ENCODE measurements around the gene GJB4. TPM values are rescaled to one million over a fixed set of nuclear protein-coding genes. Genes with fewer than 3 reads are reported as not detected.

GJB4 gene
- total RNA-seq, 2 experiments from 2014 or later = not detected

DNA sequence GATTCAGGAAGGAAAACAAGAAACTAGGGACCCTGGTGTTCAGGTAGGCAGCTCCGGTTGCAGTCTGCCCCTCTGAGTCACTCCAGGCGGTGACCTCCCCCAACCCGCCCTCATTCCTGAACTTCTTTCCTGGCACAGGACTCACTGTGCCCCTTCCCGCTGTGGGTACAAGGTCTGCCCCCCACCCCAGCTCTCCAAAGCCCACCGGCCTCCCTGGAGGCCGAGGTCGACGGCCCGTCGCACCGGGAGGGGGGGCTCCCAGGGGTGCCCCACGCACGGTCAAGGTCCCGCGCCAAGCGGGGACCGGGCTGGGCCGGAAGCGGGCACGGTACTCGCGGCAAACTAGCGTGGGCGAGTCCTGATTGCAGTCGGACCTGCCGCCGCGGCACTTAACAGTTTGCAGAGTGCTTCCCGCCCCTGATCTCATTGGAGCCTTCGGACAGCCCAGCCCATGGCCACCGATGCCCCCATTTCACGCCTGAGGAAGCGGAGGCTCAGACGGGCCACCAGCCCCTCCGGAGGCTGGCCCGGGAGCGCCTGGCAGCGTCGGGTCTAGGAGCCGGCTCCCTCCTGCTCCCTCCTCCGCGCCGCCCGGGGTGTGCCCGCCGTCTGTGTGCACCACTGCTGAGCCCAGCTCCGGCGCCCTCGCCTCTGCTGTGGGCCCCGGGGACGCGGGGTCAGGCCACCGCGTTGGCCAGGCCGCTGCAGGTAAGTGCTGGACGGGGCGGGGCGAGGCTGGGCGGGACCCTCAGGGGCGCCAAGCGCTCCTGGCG lies 21.7 kb downstream of the GJB4 start, which contains the start of gene GJB3:
TSS of gene GJB3 (plus strand) at position 144 of the 773 bp plus-strand sequence. CDS start 3,549 bp downstream, outside the sequence.
- H3K27ac Mint-ChIP-seq = no peak within 1 kb of the TSS
- H3K9me3 Mint-ChIP-seq (ENCODE audit: low read depth) = no peaks in the 10 kb centered on the region

DNA sequence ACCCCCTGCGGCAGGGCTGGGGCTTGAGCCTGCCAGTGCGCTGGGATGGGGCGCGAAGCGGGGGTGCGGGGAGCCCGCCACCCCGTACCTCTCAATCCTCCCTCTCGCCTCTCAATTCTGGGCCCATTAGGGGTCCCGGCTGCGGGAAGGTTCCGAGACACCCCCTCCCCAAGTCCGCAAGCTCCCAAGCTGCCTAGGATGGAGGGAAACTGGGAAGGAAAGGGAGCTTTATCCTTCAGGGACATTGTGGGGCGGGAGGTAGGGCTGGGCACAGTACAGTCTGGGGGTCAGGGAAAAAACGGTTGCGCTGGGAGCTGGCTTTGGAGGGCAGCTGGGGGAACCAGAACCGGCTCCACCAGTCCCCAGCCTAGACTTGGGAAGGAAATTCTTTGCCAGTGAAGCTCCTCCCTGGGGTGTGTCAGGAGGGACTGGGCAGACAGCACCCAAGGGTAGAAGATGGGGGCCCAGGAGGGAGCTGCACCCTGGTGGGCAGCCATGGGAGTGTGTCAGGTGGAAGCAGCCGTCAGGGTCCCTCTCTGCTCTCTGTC lies 22.4 kb downstream of the GJB4 start:
- POLR2A ChIA-PET = no interaction called here
- CTCF ChIA-PET = no interaction called here
- DNase-seq = no peak
- Mint-ChIP-seq H3K9me3 (ENCODE audit: low read depth) (no peaks in the 10 kb centered on the region), H3K4me3 (no peak overlapping the region), H3K27ac (no peak overlapping the region), H3K4me1 (peaks cover 6% of the 10 kb centered on the region), H3K36me3 (ENCODE audit: low read depth) (no peaks in the 10 kb centered on the region), H3K27me3 (peaks cover 30% of the 10 kb centered on the region)
- intact Hi-C loops (cut with DNase I, micrococcal nuclease) = no loop called here
- ATAC-seq = no peak

More for the DNA sequence above, 21.7 kb downstream of the GJB4 start, which contains the start of gene GJB3:
- DNase-seq (peak; percentile 34), ATAC-seq (peak; percentile 34)
- H3K36me3 Mint-ChIP-seq (ENCODE audit: low read depth) = no peaks in the 10 kb centered on the region
- H3K4me1 Mint-ChIP-seq = peaks cover 3% of the 10 kb centered on the region
- ChIA-PET CTCF (no interaction called here), POLR2A (no interaction called here)
- no peak within 1 kb of the TSS for H3K4me3 Mint-ChIP-seq
- H3K27me3 Mint-ChIP-seq = peaks cover 25% of the 10 kb centered on the region
- intact Hi-C loops (cut with DNase I, micrococcal nuclease) = no loop called here

DNA sequence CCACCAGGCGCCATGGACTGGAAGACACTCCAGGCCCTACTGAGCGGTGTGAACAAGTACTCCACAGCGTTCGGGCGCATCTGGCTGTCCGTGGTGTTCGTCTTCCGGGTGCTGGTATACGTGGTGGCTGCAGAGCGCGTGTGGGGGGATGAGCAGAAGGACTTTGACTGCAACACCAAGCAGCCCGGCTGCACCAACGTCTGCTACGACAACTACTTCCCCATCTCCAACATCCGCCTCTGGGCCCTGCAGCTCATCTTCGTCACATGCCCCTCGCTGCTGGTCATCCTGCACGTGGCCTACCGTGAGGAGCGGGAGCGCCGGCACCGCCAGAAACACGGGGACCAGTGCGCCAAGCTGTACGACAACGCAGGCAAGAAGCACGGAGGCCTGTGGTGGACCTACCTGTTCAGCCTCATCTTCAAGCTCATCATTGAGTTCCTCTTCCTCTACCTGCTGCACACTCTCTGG lies 25.2 kb downstream of the GJB4 start:
- Mint-ChIP-seq H3K9me3 (ENCODE audit: low read depth) (no peaks in the 10 kb centered on the region), H3K27ac (no peak overlapping the region), H3K4me1 (peaks cover 7% of the 10 kb centered on the region), H3K27me3 (peaks cover 27% of the 10 kb centered on the region), H3K36me3 (ENCODE audit: low read depth) (no peaks in the 10 kb centered on the region), H3K4me3 (no peak overlapping the region)
- POLR2A ChIA-PET = no interaction called here
- DNase-seq = no peak
- CTCF ChIA-PET = interaction anchor here (0.7 kb wide), 1 partner anchor 652 kb away, joined by 3 read pairs; no protein-coding TSS in a partner anchor
- no peak for ATAC-seq
- intact Hi-C loops (cut with DNase I, micrococcal nuclease) = no loop called here

DNA sequence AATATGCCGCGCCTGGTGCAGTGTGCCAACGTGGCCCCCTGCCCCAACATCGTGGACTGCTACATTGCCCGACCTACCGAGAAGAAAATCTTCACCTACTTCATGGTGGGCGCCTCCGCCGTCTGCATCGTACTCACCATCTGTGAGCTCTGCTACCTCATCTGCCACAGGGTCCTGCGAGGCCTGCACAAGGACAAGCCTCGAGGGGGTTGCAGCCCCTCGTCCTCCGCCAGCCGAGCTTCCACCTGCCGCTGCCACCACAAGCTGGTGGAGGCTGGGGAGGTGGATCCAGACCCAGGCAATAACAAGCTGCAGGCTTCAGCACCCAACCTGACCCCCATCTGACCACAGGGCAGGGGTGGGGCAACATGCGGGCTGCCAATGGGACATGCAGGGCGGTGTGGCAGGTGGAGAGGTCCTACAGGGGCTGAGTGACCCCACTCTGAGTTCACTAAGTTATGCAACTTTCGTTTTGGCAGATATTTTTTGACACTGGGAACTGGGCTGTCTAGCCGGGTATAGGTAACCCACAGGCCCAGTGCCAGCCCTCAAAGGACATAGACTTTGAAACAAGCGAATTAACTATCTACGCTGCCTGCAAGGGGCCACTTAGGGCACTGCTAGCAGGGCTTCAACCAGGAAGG lies 25.8 kb downstream of the GJB4 start:
- no peak for ATAC-seq
- no peak for DNase-seq
- intact Hi-C loops (cut with DNase I, micrococcal nuclease) = no loop called here
- ChIA-PET CTCF (interaction anchor here (0.7 kb wide), 1 partner anchor 653 kb away, joined by 3 read pairs; no protein-coding TSS in a partner anchor), POLR2A (no interaction called here)
- no peaks in the 10 kb centered on the region for H3K36me3 Mint-ChIP-seq (ENCODE audit: low read depth)
- H3K27ac Mint-ChIP-seq = no peak overlapping the region
- no peaks in the 10 kb centered on the region for H3K9me3 Mint-ChIP-seq (ENCODE audit: low read depth)
- H3K4me3 Mint-ChIP-seq = no peak overlapping the region
- peaks cover 25% of the 10 kb centered on the region for H3K27me3 Mint-ChIP-seq
- H3K4me1 Mint-ChIP-seq = peaks cover 11% of the 10 kb centered on the region

DNA sequence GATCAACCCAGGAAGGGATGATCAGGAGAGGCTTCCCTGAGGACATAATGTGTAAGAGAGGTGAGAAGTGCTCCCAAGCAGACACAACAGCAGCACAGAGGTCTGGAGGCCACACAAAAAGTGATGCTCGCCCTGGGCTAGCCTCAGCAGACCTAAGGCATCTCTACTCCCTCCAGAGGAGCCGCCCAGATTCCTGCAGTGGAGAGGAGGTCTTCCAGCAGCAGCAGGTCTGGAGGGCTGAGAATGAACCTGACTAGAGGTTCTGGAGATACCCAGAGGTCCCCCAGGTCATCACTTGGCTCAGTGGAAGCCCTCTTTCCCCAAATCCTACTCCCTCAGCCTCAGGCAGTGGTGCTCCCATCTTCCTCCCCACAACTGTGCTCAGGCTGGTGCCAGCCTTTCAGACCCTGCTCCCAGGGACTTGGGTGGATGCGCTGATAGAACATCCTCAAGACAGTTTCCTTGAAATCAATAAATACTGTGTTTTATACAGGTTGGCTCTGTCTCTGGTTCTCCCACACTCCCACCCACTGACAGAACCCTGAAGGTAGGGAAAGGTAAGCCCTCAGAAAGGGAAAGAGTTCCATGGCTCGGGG lies 26.4 kb downstream of the GJB4 start:
- intact Hi-C loops (cut with DNase I, micrococcal nuclease) = loop anchor here (1.0 kb wide), 3 partner anchors 66 to 512 kb away; no protein-coding TSS in a partner anchor
- ATAC-seq (no peak), DNase-seq (no peak)
- H3K27me3 Mint-ChIP-seq = peaks cover 27% of the 10 kb centered on the region
- ChIA-PET CTCF (interaction anchor here (0.6 to 1.4 kb wide), 13 partner anchors 9 to 1873 kb away, joined by 3 to 10 read pairs (median 3); no protein-coding TSS in a partner anchor), POLR2A (no interaction called here)
- H3K4me3 Mint-ChIP-seq = no peak overlapping the region
- H3K9me3 Mint-ChIP-seq (ENCODE audit: low read depth) = no peaks in the 10 kb centered on the region
- H3K4me1 Mint-ChIP-seq = peaks cover 11% of the 10 kb centered on the region
- no peaks in the 10 kb centered on the region for H3K36me3 Mint-ChIP-seq (ENCODE audit: low read depth)
- H3K27ac Mint-ChIP-seq = no peak overlapping the region

DNA sequence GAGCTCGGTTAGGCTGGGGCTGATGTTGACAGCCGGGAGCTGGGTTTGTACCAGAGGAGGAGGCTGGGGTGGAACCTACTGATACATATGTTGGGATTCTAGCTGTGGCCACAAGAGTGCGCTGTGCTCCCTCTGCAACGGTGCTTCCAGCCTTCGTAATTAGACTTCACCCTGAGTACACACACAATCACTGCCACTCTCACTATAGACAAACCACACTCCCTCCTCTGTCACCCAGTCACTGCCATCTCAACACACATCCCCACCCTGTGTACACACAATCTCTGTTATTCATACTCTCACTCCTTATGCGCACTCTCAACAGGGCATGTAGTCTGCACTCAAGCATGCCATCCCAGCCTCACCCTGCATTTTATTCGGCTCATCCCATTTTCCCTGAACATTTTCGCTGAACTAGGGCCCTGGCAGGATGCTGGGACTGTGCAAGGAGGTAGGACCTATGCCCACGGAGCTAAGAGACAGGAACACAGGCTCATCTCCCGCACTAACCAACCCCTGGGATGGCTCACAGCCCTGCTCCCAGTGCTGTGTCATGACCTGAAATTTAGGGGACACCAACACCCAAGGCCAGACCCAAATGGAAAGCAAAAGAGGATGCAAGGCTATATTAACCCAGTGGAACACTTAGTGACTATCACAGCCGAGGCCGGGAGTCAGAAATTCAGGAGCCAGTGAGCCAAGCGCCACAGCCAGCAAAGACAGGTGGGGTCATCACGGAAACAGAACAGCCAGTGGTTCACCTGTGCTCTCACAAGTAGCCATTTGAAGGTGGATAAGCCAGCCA lies 27.2 kb downstream of the GJB4 start:
- peaks cover 30% of the 10 kb centered on the region for H3K27me3 Mint-ChIP-seq
- ChIA-PET POLR2A (interaction anchor here (0.6 kb wide), 1 partner anchor 66 kb away, joined by 3 read pairs; no protein-coding TSS in a partner anchor), CTCF (interaction anchor here (0.6 to 1.4 kb wide), 14 partner anchors 10 to 1872 kb away, joined by 3 to 10 read pairs (median 4); no protein-coding TSS in a partner anchor)
- no peak overlapping the region for H3K27ac Mint-ChIP-seq
- H3K9me3 Mint-ChIP-seq (ENCODE audit: low read depth) = no peaks in the 10 kb centered on the region
- H3K4me1 Mint-ChIP-seq = peaks cover 11% of the 10 kb centered on the region
- DNase-seq (peak; percentile 85), ATAC-seq (peak; percentile 87)
- no peaks in the 10 kb centered on the region for H3K36me3 Mint-ChIP-seq (ENCODE audit: low read depth)
- intact Hi-C loops (cut with DNase I, micrococcal nuclease) = loop anchor here (1.0 kb wide), 3 partner anchors 66 to 512 kb away; no protein-coding TSS in a partner anchor
- H3K4me3 Mint-ChIP-seq = no peak overlapping the region

DNA sequence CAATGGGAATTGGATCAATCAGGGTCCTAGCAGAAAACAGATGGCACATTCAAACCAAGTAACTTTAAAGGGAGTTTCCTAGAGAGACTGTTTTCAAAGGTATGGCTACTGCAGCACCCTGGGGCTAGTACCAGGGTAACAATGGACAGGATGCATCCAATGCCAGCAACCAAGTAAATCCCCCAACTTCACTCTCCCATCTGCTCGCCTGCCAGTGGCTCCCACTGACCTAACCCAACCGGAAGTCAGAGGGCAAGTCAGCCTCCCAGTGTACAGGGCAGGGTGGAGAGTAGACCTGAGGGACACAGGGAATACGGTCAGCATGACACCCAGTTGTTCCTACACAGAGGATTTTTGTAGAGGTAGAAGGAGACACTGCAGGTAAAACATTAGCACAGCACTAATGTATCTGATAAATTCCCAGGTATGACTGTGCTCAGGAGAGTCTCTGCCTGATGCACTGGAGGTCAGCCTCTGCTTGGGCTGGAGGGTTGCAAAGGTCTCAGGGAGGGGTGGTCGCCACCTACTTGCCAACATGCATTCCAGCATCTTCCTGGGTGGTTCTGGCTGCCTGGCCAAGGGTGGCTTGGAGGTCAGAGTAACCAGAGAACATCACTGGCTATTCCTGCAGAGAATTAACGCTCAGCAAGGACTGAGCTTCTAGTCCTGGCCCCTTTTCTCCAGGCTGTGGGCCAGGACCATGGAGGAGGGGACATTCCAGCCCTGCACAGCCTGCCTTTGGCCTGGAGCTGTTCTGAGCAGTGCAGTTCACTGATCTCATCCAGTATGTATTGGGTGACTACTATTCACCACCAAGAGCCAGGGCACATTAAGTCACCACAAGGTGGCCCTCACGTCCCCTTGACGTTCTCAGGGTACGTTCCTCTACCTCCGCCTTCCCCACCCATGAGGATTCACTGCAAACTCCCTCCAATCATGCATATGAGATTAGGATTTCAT lies 28.2 kb downstream of the GJB4 start:
- peaks cover 31% of the 10 kb centered on the region for H3K27me3 Mint-ChIP-seq
- DNase-seq = peak; percentile 41
- POLR2A ChIA-PET = no interaction called here
- H3K4me3 Mint-ChIP-seq = no peak overlapping the region
- ATAC-seq = no peak
- CTCF ChIA-PET = interaction anchor here (1.0 to 1.4 kb wide), 3 partner anchors 45 to 65 kb away, joined by 5 to 10 read pairs (median 5); no protein-coding TSS in a partner anchor
- no peaks in the 10 kb centered on the region for H3K9me3 Mint-ChIP-seq (ENCODE audit: low read depth)
- intact Hi-C loops (cut with DNase I, micrococcal nuclease) = no loop called here
- H3K36me3 Mint-ChIP-seq (ENCODE audit: low read depth) = no peaks in the 10 kb centered on the region
- H3K4me1 Mint-ChIP-seq = peaks cover 12% of the 10 kb centered on the region
- no peak overlapping the region for H3K27ac Mint-ChIP-seq

DNA sequence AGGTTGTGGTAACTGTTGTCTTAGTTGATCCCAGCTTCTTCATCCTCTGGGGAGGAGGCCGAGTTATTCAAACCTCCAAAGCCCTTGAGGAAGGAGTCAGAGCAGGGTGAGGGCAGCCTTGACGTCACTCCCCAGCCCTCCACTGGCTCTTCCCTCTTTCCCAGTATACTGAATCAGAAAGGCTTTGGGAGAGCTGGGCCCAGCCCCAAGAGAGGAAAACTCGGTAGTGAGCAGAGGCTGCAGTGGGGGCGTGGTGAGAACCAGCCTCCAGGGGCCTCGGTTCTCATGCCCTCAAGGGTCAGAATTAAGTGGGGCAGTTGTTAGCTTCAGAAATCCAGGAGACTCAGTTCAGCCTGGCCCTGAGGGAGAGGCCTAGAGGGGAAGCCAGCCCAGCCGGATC lies 31.4 kb downstream of the GJB4 start:
- DNase-seq (no peak), ATAC-seq (no peak)
- H3K36me3 Mint-ChIP-seq (ENCODE audit: low read depth) = no peaks in the 10 kb centered on the region
- ChIA-PET POLR2A (no interaction called here), CTCF (no interaction called here)
- H3K4me1 Mint-ChIP-seq = peaks cover 12% of the 10 kb centered on the region
- no peak overlapping the region for H3K27ac Mint-ChIP-seq
- intact Hi-C loops (cut with DNase I, micrococcal nuclease) = no loop called here
- no peak overlapping the region for H3K4me3 Mint-ChIP-seq
- no peaks in the 10 kb centered on the region for H3K9me3 Mint-ChIP-seq (ENCODE audit: low read depth)
- peaks cover 29% of the 10 kb centered on the region for H3K27me3 Mint-ChIP-seq

DNA sequence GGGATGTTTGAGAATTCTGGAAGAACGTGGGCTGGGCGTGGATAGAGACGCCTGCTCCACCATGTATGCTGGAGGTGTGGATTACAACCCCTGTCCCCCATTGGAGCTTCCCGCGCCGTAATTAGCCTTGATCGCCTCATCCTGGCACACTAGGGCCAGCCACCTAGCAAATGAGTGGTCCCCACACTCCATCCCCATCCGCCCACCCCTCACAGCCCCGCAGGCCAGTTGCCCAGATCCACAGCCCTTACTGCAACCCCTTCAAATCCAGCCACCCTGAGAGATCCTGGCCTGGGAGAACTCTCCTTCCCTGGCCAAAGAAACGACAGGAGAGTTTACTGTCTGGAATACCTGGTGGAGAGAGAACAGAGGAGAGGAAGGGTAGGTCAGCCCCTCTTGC lies 32.9 kb downstream of the GJB4 start:
- peaks cover 25% of the 10 kb centered on the region for H3K27me3 Mint-ChIP-seq
- H3K4me3 Mint-ChIP-seq = no peak overlapping the region
- ChIA-PET POLR2A (no interaction called here), CTCF (interaction anchor here (1.7 kb wide), 1 partner anchor 74 kb away, joined by 3 read pairs; no protein-coding TSS in a partner anchor)
- intact Hi-C loops (cut with DNase I, micrococcal nuclease) = no loop called here
- H3K27ac Mint-ChIP-seq = no peak overlapping the region
- H3K9me3 Mint-ChIP-seq (ENCODE audit: low read depth) = no peaks in the 10 kb centered on the region
- ATAC-seq = no peak
- no peaks in the 10 kb centered on the region for H3K36me3 Mint-ChIP-seq (ENCODE audit: low read depth)
- peaks cover 16% of the 10 kb centered on the region for H3K4me1 Mint-ChIP-seq
- no peak for DNase-seq
